Ecto neural progenitor cell (in vitro differentiated cells): ENCODE results near the gene DISC1.
"Not testable (repeated sequence)": the region's sequence is repeated elsewhere in the genome, so short reads cannot be mapped to it uniquely, and the experiment has no call there.

Source experiments
- DNase-seq: peaks from one replicate; pipeline ENCODE4 v3.0.0-alpha.2; 2018; ENCODE audit warnings: low spot score

Gene DISC1

GRCh38 chr1:231605149-231606100 is 21.2 kb upstream of the DISC1 start:
- no peak for DNase-seq

DNA sequence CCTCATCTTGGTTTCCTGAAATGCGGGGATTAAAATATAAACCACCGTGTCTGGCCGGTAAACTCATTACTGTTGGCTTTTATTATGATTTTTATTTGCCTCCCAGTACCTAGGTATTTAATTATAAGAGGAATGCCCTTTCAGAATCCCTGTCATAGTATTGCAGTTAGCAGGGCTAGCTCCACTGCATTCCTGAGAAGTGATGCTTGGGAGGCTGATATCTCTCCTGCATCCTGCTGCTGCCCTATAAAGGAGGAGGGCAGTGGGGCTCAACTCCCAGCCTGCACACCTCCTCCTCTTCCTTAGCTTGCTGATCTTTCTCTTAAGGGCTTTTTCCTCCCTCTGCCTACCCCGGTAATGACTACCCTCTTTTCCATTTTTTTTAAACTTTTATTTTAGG is 19.9 kb upstream of the DISC1 start:
- no peak for DNase-seq

- DNase-seq: no peak
Measured at GRCh38 chr1:231610388-231610787, 16.2 kb upstream of the DISC1 start.

- no peak for DNase-seq
Measured at GRCh38 chr1:231611111-231611510, 15.5 kb upstream of the DISC1 start.

DNA sequence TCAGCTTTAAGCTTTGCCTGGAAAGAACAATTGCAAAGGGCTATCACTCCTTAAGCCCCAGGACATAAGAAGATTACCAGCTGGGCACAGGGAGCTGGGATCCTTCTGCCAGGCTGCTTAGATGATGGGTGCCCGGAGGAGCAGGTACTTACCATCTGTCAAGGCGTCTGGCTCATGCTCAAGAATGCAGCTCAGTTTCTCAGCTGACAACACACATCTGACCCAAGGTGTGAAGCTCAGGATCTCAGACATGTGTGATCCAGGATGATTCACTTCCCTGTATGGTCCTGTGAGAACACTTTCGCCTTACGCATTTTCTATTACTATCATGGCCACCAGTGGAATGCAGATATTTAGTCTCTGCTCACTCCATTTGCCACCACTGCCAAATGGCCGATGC is 14.7 kb upstream of the DISC1 start:
- DNase-seq: no peak

DNA sequence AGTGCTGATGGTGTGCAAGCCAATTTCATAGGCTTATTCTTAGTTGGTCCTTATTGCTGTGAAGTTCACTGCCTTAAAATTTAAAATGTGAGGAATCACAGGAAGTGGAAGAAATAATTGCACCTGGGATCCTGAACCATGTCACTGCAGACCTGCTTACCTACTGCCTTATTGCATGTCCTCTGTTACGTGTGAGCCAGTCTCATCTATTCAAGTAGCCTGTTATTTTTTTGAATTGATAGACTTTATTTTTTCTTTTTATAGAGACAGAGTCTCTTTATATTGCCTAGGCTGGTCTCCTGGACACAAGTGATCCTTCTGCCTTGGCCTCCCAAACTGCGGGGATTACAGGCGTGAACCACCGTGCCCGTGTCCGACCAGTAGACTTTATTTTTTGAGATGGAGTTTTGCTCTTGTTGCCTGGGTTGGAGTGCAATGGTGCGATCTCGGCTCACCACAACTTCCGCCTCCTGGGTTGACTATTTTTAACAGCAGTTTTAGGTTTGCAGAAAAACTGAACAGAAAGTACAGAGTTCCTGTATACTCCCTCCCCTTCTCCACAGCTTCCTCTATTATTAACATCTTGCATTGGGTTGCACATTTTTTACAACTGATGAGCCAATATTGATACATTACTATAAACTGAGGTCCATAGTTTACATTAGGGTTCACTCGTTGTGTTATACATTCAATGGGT is 14.0 kb upstream of the DISC1 start:
- no peak for DNase-seq

DNA sequence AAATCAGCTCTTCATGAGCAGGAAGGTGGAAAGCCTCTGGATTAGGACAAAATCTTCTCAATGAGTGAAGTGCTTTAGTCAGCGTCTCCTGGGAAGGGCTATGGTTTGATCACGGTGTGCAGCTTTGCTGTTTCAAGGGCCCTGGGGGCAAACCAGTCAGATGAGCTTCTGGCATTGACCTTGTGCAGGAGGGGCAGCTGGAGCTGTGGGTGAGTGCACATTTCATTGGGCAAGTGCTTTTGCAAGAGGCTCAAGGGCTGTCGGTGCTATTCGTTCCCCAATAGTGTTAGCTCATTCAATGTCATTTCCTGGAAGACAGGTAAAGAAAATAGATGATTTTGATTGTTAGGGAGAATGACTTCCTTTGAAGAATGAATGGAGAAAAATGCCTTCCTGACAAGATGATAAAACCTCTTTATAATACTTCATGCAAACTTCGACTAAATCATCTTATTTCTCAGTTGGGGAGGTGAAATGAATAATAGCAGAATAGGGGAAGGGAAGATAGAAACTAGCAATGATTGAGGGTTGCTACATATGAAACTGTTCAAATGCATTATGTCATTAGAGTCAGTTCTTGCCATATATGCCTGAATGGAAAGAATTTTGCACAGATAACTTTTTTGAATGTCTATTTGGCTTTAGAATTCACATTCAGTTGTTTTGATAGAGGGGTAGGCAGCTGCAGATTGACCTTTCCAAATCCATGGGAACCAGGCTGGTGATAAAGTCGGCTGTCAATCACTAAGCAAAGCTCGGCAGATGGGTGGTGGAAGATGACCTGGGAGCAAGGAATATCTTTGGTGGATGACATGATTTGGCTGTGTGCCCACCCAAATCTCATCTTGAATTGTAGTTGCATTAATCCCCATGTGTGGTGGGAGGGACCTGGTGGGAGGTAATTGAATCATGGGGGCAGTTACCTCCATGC is 12.9 kb upstream of the DISC1 start:
- no peak for DNase-seq

GRCh38 chr1:231616667-231617066 is 9.9 kb upstream of the DISC1 start:
- no peak for DNase-seq

DNA sequence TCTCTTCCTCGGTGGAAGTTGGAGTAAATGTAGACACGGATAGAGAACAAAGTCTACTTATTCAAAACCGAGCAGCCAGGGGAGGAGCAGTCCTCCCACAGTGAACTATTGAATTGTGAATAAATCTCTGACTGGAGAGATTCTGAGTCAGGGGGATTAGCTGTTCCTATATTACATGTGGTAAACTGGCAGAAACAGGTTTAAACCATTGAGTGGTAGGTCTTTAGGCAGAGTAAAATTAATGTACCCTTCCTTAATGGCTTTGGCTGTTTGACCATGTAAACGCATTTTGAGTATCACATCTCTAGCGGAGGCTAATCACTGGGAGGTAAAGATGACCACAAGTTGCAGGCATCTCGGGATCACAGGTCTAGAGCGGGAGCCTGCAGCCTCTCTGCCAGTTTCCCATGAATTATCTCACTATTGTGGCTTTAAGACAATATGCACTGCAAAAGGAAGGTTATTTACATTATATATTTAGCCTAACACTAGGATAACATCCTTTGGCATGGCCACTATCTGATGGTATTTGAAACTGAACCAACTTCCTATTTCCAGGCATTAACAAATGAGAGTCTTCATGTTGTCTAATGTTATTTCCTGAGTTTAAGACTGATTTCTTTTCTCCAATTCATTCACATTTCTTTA is 7.9 kb upstream of the DISC1 start:
- DNase-seq: no peak

DNA sequence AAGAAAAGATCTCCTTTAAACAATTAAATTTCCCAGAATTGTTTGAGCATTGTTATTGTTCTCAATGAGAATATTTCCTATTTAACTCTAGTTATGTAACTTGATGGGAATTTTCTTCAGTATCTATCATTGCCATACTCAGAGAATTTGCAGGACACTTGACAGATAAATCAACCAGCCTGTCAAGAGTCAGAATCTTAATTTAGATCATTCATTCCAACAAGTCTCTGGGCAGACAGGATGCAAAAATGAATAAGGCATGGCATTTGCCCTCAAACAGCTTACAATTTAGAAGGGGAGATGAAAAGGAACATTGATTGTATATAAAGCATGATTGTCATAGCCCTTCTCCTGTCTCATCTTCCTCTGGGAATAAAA is 7.3 kb upstream of the DISC1 start:
- DNase-seq: no peak

DNA sequence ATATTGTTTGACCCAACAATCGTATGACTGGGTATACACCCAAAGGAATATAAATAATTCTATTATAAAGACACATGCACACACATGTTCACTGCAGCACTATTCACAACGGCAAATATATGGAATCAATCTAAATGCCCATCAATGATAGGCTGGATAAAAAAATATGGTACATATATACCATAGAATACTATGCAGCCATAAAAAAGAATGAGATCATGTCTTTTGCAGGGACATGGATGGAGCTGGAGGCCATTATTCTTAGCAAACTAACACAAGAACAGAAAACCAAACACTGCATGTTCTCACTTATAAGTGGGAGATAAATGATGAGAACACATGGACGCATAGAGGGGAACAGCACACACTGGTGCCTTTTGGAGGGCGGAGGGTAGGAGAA is 1.5 kb upstream of the DISC1 start:
- not testable (repeated sequence) for DNase-seq

DNA sequence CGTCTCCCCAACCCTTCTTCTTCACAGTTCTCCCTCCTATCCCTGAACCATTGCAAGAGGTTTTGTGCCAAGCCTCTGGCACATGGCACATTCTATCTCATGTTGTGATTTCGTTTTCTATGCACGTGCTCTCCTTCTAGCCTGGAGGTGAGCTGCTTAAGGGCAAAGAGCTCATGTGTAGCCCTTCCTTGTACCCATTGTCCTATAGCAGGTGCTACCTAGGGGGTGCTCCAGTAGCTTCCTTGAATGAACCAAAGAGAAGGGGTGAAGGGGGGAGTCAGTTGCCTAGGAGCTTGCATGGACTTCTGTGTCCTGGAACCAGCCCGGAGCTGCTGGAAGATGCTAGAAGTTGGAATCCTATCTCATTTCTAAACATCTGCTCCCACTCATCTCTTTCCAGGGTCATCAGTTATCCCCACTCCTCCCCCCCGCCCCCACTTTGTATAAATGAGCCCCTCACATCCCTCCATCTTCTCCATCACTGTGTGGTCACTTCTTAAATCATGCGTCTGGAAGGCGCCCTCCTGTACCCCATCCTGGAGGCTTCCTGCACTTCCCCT is 535 bp upstream of the DISC1 start:
- DNase-seq: no peak

GRCh38 chr1:231626951-231627614 is 493 bp downstream of the DISC1 start:
- DNase-seq: peak; percentile 74

GRCh38 chr1:231628207-231628876 is 1.8 kb downstream of the DISC1 start:
- no peak for DNase-seq

GRCh38 chr1:231629132-231629531 is 2.5 kb downstream of the DISC1 start:
- DNase-seq: no peak

GRCh38 chr1:231630558-231631205 is 4.1 kb downstream of the DISC1 start:
- no peak for DNase-seq

DNA sequence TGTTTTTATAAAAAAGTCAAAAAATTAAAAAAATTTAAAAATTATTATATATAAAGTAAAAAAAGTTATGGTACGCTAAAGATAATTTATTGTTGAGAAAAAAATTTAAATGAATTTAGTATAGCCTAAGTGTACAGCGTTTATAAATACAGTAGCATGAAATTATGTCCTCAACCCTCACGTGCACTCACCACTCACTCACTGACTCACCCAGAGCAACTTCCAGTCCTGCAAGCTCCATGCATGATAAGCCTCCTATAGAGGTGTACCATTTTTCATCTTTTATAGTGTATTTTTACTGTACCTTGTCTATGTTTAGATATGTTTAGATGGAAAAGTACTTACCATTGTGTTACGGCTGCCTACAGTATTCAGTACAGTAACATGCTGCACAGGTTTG is 5.1 kb downstream of the DISC1 start:
- DNase-seq: no peak

DNA sequence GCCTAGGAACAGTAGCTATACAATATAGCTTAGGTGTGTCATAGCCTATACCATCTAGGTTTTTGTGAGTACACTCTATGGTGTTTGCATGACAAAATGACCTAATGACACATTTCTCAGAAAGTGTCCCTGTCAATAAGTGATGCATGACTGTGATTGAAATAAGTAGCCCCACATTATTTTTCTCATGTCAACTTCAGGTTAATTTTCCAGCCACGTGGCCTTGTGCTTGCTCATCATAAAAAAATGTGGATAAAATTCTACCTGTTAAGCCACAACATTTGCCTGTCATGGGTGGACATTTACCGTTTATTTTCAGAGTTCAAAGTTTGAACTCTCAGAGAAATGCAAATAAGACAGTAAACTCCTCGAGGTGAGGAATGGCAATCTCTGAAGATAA is 5.5 kb downstream of the DISC1 start:
- no peak for DNase-seq

DNA sequence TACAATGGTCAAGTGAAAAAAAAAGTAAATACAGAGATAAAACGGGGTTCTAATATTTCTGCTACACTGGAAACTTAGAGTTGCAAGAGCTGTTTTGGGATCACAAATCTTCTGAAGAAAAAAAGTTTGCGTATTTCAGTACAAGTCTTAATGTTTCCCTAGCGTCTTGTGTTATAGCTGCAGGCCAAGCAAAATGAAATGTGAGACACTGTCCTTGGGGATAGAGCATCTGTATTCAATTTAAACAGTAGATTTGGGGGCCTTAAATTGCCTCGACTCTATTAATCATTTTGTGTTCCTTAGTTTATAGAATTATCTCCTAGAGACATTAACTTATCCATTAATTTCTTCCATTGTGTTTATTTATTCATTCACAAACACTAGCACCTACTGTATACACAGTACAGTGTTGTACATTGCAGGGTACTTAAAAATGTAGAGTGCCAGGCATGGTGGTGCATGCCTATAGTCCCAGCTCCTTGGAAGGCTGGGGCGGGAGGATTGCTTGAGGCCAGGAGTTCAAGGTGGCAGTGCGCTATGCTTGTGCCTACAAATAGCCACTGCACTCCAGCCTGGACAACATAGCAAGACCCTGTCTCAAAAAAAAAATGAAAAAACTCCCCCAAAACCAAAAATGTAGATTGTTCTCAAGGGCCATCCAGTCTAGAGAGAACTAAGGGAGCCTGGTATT is 7.9 kb downstream of the DISC1 start:
- DNase-seq: no peak
